Fibroblast of skin of left biceps (primary cell): ENCODE data around the gene IFNL3.
"Not testable (repeated sequence)": the region's sequence is repeated elsewhere in the genome, so short reads cannot be mapped to it uniquely, and the experiment has no call there.

Source experiments
- DNase-seq, 2 experiments: peaks; one replicate each; pipeline ENCODE4 v3.0.0-alpha.2; 2013; ENCODE audit warnings: low read depth in 2 of 2

IFNL3 gene

DNA sequence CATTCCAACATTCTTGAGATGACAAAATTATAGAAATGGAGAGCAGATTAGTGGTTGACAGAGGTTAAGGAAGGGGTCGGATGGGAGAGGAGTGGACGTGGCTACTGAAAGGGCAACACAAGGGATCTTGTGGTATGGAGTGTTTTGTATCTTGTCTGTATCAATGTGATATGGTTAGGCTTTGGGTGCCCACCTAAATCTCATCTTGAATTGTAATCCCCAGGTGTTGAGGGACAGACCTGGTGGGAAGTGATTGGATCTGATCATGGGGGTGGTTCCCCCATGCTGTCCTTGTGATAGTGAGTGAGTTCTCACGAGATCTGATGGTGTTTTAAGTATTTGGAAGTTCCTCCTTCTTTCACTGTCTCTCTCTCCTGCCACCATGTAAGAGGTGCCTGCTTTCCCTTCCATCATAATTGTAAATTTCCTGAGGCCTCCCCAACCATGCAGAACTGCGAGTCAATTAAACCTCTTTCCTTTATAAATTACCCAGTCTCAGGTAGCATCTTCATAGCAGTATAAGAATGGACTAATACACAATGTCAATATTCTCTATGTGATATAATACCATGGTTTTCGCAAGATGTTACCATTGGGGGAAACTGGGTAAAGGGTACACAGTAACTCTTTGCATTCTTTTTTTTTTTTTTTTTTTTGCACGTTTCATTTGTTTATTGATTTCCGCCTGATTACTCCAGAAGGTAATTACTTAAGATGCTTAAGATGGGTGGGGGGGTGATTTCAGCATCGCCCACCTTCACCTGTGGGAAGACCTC lies 8.8 kb upstream of the IFNL3 start:
- DNase-seq = no peak

DNA sequence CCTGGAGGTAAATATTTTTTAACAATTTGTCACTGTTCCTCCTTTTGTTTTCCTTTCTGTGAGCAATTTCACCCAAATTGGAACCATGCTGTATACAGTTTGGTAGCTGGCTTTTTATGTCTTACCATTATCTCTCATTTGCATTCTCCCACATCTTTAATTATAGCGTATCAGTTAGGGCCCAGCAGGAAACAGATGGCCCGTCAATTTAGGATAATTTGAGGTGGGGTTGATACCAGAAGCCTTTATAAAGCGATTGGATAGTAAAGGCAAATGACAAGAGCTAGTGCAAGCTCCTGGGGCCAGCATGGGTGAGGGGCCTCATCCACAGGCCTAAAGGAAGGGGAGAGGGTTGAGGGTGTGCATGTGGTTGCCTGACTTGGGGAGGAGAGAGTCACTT lies 7.7 kb upstream of the IFNL3 start:
- no peak for DNase-seq

DNA sequence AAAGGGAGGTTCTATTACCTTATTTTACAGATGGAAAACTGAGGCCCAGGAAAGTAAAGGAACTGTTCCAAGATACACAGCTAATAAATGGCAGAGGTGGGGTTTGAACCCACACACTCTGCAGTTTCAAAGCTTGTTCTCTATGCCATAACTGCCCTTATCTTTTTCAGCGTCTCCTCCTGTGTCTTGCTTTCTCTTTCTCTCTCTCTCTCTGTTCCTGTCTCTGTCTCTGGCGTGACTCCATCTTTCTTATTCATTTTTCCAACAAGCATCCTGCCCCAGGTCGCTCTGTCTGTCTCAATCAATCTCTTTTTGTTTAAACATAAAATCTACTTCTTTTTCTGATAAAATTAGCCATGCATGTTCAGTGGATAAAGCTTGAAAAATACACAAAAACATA lies 7.0 kb upstream of the IFNL3 start:
- DNase-seq = no peak

DNA sequence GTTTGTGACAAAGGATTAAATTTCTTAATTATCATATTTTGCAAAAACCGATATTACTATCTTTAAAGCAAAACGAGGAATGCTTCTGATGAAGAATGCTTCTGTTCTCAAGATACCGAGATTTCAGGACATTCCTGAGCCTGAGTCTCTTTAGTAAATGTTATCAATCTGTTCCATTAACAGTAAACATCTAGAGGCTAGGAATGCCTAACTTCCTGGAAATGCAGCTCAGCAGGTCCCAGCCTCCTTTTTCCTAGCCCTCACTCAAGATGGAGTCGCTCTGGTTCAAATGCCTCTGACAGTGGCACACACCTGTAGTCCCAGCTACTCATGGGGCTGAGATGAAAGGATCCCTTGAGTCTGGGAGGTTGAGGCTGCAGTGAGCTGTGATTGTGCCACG lies 6.3 kb upstream of the IFNL3 start:
- no peak for DNase-seq

DNA sequence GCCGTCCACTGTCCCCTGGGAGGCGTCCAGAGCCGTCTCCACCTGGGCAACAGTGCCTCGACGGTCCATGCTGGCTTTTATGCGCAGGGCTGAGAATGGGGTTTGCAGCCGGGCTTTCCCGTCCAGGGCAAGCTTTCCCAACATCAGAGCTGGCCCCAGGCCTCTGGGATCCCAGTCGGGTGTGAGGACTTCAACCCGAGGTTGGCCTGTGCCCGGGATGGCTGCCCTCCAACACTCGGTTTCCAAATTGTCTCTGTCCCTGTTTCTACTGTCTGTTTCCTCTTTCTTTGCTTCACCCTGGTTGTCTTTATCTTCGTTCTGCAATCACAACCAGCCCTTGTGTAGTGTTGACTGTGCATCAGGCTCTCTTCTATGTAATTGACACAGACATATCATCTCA lies 4.0 kb upstream of the IFNL3 start, which contains the start of gene IFNL4:
Gene IFNL4 (minus strand): TSS at position 51 of the 400 bp plus-strand sequence.
- no peak for DNase-seq

DNA sequence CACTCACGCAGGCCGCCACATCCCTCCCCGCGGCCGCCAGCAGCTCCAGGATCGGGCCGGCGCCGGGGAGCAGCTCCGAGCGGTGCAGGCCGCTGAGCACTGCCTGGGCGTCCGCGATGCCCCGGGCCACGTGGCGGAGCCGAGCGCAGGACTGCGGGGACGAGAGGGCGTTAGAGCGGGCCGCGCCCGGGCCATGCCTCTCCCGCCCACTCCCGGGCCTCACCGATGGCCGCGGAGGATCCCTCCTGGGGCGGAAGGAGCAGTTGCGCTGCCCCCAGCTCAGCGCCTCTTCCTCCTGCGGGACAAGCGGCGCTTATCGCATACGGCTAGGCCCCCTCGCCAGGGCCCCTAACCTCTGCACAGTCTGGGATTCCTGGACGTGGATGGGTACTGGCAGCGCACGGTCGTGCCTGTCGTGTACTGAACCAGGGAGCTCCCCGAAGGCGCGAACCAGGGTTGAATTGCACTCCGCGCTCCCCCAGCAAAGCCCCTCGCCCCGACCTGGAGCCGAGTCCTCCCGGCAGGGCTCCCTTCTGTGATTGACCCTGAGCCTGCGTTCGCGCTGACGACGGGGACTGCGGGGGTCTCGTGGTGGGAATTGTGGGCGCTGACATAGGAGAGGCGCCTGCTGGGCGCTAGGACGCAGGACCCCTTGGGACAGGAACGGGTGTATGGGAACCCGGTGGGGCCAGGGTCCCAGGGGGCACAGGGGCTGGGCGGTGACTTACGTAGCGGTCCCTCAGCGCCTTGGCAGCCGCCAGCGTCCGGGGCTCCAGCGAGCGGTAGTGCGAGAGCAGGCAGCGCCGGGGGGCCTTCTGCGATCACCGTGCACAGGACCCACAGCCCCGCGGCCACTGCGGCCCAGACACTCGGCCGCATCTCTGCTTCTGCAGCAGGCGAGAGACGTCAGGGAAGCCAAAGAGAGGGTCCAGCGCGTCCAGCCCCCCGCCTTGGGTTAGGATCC lies 3.2 kb upstream of the IFNL3 start:
- no peak for DNase-seq

DNA sequence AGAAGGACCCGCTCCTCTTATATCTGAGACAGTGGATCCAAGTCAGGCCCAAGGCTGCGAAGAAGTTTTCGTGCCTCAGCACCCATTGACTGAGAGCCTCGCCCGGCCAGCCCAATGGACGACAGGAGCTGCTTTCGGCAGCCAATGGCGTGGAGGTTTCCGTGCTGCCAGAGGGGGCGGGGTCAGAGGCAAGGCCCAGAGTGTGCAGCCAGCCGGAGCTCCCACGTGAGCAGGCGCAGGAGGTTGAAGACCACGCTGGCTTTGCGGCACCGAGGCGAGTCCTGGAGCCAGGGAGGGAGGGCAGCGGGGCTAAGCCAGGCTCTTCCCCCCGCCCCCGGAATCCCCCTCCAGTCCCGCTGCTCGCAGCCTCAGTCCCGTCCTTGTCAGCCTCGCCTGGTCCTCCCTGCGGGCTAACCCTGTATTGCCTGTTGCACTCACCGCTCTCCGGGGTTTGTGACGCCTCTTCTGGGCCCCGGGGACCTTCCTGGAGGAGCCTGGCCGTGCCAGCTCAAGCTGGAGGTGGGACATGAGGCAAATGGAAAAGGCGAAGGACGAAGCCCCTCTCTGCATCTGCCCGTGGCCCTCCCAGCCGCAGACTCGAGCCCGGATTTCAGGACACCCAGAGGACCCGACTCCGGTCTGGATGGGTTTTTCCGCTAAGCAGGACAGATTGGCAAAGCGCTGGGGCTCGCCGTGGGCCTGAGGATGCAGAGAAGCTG lies 2.3 kb upstream of the IFNL3 start:
- DNase-seq = no peak

DNA sequence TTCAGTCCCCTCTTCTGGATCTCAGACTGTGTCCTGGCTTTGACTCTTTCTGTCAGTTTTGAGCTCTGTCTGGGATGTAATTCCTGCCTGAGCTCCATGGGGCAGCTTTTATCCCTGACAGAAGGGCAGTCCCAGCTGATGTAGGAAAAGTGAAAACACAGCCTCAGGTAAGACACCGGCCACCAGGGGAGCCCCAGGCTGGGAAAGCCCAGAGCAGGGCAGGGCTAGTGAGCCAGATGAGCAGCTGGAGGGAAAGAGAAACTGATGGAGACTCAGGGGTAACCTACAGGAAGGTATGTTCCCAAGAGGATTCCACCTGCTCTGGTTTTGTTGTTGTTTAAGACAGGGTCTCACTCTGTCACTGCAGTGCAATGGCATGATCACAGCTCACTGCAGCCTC lies 360 bp upstream of the IFNL3 start:
- not testable (repeated sequence) for DNase-seq

DNA sequence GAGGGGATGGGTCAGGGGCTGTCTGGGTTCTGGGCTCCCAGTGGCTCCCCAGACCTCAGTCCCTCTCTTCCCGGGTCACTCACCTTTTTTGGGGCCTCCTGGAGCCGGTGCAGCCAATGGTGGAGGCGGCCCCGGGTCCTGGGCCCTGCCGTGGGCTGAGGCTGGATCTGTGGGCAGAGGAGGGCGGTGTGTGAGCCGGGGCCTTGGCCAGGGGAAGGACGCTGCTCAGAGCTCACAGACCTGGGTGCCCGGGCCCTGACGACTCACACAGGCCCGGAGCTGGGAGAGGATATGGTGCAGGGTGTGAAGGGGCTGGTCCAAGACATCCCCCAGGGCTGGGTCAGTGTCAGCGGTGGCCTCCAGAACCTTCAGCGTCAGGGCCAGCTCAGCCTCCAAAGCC lies 1.1 kb downstream of the IFNL3 start:
- not testable (repeated sequence) for DNase-seq

DNA sequence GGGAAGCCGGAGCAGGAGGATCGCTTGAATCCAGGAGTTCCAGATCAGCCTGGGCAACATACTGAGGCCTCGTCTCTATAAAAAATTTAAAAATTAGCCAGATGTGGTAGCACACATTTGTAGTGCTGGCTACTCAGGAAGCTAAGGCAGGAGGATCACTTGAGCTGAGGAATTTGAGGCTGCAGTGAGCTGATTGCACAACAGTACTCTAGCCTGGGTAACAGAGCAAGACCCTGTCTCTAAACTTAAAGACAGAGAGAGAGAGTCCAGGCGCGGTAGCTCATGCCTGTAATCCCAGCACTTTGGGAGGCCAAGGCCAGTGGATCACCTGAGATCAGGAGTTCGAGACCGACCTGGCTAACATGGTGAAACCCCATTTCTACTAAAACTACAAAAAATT lies 4.4 kb downstream of the IFNL3 start:
- no peak for DNase-seq

DNA sequence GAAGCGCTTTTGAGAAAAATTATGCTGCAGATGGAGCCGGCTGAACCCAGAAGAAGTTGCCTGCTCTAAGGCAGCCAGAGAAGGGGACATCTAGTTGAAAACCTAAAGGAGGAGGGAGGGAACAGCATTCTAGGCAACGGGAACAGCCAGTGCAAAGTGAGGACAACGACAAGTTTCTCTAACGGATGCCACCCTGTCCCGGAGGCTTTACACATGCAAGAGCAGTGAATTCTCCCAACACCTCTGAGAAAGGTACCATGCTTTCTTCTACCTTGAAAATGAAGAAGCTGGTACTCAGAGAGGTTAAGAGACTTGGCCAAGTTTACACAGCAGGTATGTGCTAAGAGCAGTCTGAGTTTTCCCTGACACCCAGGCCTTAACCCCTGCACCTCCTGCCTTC lies 5.9 kb downstream of the IFNL3 start:
- no peak for DNase-seq

DNA sequence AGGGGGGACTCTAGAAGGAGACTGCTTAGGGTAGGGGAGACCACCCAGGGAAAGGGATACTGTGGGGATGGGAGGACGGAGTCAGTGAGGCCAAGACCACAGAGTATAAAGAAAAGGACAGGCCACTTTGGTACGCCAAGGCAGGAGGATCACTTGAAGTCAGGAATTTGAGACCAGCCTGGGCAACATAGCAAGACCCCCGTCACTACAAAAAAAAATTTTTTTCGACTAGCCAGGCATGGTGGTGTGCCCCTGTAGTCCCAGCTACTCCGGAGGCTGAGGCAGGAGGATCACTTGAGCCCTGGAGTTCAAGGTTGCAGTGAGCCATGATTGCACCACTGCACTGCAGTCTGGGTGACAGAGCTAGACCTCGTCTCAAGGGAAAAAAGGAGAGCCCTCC lies 6.6 kb downstream of the IFNL3 start:
- DNase-seq = no peak

DNA sequence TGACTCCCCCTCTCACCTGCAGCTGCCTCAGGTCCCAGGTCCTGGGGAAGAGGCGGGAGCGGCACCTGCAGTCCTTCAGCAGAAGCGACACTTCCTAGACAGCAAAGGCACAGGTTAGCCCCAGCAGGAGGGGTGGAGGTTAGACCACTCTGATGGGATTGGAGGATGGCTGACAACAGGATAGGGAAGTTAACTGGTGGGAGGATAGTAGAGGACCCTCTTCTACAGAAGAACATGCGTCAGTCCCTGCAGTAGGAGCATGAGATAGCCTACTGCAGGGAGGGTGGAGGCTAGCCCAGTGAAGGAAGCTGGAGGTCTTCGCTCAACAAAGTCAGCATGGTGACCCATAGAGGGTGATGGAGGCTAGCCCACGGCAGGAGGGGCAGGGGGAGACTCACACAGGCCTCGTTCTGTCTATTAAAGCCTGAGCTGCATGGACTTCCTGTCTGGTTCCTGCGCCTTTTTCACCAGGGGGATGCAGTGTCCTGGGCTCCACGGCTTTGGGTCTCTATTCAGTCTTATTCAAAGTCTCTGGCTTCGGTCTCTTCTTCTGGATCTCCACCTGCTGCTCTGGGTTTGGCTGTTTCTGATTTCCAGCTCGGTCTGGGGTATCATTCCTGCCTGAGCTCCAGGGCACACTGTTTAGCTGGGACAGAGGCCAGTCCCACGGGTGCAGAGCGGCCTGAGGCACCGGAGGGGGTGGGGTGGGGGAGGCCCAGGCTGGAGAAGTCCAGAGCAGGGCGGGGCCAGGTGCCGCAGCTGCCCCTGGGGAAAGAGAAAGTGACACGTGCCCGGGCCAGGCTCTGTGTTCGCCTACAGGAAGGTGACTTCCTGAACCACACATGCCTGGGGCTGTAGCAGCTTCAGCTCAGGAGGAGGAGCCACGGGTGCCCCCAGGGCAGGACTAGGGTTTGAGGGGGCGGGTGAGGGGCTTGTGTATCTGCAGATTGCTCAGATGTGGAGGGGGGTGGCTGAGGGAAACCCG lies 7.3 kb downstream of the IFNL3 start:
- no peak for DNase-seq

DNA sequence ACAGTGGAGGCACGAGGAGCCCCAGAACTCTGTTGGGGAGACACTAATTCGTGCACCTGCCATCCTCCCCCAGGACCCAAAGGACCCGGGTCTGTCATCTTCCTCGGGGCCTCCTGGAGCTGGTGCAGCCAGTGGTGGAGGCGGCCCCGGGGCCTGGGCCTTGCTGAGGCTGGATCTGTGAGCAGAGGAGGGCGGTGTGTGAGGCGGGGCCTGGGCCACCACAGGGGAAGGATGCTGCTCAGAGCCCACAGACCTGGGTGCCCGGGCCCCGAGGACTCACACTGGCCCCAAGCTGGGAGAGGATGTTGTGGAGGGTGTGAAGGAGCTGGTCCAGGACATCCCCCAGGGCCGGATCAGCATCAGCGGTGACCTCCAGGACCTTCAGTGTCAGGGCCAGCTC lies 8.3 kb downstream of the IFNL3 start:
- DNase-seq = no peak

DNA sequence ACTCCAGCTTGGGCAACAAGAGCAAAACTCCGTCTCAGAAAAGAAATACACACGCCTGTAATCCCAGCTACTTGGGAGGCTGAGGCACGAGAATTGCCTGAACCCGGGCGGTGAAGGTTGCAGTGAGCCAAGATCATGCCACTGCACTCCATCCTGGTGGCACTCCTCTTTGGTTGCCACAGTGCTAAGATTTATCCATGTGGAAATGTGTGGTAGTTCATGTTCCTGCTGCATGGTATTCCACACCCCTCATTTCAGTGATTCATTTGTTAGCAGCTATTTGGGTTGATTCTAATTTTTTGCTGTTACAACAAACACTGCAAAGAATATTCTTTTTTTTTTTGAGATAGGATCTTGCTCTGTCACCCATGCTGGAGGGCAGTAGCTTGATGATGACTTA lies 12.1 kb downstream of the IFNL3 start:
- no peak for DNase-seq

DNA sequence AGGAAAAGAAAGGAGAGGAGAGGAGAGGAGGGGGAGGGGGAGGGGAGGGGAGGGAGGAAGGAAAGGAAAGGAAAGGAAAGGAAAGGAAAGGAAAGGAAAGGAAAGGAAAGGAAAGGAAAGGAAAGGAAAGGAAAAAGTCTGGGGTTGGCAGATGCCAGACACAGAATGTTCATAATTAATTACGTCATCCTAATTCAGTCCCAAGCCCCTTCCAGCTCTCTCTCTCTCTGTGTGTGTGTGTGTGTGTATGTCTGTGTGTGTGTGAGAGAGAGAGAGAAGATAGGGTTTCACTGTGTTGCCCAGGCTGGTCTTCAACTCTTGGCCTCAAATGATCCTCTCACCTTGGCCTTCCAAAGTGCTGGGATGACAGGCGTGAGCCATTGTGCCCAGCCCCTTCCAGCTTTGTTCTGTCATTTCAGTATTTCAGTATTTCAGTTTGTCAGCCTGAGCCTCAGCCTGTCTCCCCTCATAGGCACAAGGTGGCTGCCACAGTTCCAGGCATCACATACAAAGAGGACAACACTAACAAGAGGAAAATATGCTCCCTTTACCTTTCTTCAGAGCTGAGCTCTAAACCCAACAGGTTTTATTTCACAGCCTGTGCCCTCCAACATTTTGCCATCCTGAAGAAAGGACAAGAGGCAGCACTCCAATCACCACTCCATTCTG lies 14.6 kb downstream of the IFNL3 start:
- no peak for DNase-seq

DNA sequence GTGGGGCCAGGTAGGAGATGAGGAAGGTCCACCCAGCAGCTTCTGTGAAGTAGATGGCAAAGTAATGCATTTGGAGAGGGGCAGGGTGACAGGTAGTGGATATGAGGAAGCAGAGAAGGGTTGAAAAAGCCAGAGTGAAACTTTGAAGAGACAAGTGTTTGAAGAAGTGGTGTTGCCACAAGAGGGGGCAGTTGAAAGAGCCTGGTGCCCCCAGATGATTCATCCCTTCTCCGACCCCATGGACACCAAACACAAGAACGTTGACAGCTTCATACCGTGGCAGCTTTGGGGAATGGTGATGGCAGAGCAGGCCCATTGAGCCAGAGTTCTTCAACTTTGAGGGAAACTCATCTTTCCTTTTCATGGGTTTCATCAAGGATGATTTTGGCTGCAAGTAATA lies 19.9 kb downstream of the IFNL3 start:
- DNase-seq = no peak

DNA sequence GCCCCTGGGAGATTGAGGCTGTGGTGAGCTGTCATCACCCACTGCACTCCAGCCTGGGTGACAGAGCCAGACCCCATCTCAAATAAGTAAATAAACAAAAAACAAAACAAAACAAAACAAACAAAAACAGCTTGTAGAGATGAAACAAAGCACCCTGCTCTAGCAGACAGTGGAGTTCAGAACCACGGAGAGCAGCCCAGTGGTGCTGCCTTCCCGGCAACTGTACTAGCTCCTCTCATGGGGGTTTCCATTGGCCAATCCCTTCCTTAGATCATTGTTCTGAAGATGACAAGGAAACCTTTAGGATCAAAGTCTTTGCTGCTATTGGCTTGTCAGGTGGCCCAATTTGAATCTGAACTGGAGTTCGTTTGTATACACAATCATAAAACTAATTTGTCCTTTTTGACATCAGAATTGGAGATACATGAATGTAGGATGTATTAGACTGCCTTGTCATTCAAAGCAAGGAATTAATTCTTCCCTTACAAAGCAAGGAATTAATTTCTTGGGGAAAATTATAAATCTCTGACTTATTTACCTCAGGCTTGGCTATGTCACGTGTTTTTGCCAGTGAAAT lies 21.0 kb downstream of the IFNL3 start:
- DNase-seq = no peak

DNA sequence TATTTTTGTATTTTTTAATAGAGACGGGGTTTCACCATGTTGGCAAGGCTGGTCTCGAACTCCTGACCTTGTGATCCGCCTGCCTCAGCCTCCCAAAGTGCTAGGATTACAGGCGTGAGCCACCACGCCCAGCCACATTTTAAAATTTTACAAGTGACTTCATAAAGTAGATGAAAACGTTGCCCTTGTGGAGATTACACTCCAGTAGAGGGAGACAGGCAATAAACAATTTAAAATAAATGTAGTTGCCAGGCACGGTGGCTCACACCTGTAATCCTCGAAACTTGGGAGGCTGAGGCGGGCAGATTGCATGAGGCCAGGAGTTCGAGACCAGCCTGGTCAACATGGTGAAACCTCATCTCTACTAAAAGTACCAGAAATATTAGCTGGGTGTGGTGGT lies 25.7 kb downstream of the IFNL3 start:
- not testable (repeated sequence) for DNase-seq
